Keratinocyte (primary cell): ENCODE measurements around the gene BMP7. TPM values are rescaled to one million over a fixed set of nuclear protein-coding genes. Genes with fewer than 3 reads are reported as not detected.
A peak's percentile ranks its signal among the peaks of the same experiment; 100 is the strongest.

ENCODE experiments used
- DNase-seq: peaks from one replicate; pipeline ENCODE4 v3.0.0-alpha.2; 2011; ENCODE audit warnings: low read depth, missing footprints, low spot score
- FAIRE-seq: peaks from 2 replicates; lab custom pipeline; 2011; peaks lifted over from hg19 to GRCh38; lab: Jason Lieb, UNC
- H2AFZ ChIP-seq: 2 replicates; pipeline ENCODE4 v1.6.0; 2012; ENCODE audit warnings: low read length, control low read depth, inconsistent platforms; ENCODE audit not compliant: control insufficient read depth
- H3K27ac ChIP-seq: 2 replicates; pipeline ENCODE4 v1.5.1; 2011; ENCODE audit warnings: low read length; ENCODE audit not compliant: control insufficient read depth, insufficient read depth
- H3K27me3 ChIP-seq: 3 replicates; pipeline ENCODE4 v1.6.0; 2011; ENCODE audit warnings: low read length; ENCODE audit not compliant: control insufficient read depth, insufficient read depth; ENCODE audit errors: extremely low read depth
- H3K36me3 ChIP-seq, 2 experiments: 2 replicates in 1 of 2; 3 replicates in 1 of 2; pipeline ENCODE4 v1.5.1; 2011; ENCODE audit warnings: low read length in 2 of 2, mild to moderate bottlenecking in 1 of 2; ENCODE audit not compliant: control insufficient read depth in 2 of 2, insufficient read depth in 2 of 2; ENCODE audit errors: extremely low read depth in 1 of 2
- H3K4me1 ChIP-seq: 3 replicates; pipeline ENCODE4 v1.5.1; 2011; ENCODE audit warnings: low read length; ENCODE audit not compliant: control insufficient read depth, insufficient read depth; ENCODE audit errors: extremely low read depth
- H3K4me2 ChIP-seq: 3 replicates; pipeline ENCODE4 v1.6.0; 2011; ENCODE audit warnings: low read depth, low read length; ENCODE audit not compliant: control insufficient read depth, insufficient read depth; ENCODE audit errors: extremely low read depth
- H3K4me3 ChIP-seq, 3 experiments: fragments of 200-600 bp in 1 of 3; sonication (generic) in 1 of 3; 2 replicates in 2 of 3; 3 replicates in 1 of 3; pipeline ENCODE4 v1.5.1; 2011 to 2016; ENCODE audit warnings: low read length in 3 of 3, mild to moderate bottlenecking in 3 of 3, control low read depth in 2 of 3, inconsistent platforms in 1 of 3, low read depth in 1 of 3, mixed read lengths in 1 of 3, mixed run types in 1 of 3, moderate library complexity in 1 of 3; ENCODE audit not compliant: control insufficient read depth in 2 of 3, insufficient read depth in 2 of 3; ENCODE audit errors: extremely low read depth in 1 of 3
- H3K79me2 ChIP-seq: 2 replicates; pipeline ENCODE4 v1.6.0; 2012; ENCODE audit warnings: low read length; ENCODE audit not compliant: control insufficient read depth, insufficient read depth
- H3K9ac ChIP-seq: 3 replicates; pipeline ENCODE4 v1.6.0; 2011; ENCODE audit warnings: low read length; ENCODE audit not compliant: control insufficient read depth, insufficient read depth; ENCODE audit errors: extremely low read depth
- H3K9me1 ChIP-seq: 3 replicates; pipeline ENCODE4 v1.6.0; 2011; ENCODE audit warnings: low read length; ENCODE audit not compliant: control insufficient read depth, insufficient read depth; ENCODE audit errors: extremely low read depth
- H3K9me3 ChIP-seq: 2 replicates; pipeline ENCODE4 v1.5.1; 2012; ENCODE audit warnings: low read depth, low read length; ENCODE audit not compliant: control insufficient read depth
- H4K20me1 ChIP-seq: 3 replicates; pipeline ENCODE4 v1.6.0; 2011; ENCODE audit warnings: low read length; ENCODE audit not compliant: control insufficient read depth, insufficient read depth; ENCODE audit errors: extremely low read depth
- EZH2 ChIP-seq: IDR thresholded peaks from one replicate; pipeline ENCODE4 v1.6.1; 2012; ENCODE audit warnings: inconsistent platforms, mild to moderate bottlenecking, low read length, moderate library complexity
- dilution Hi-C: fragments of 300-500 bp; cut with MboI; formaldehyde crosslinking; loops from one replicate; pipeline ENCODE4 v1.7.0; 2020; ENCODE audit warnings: low sequenced_read_pairs; ENCODE audit not compliant: extremely low pct_ligation_motif_present
- polyA plus RNA-seq, 5 experiments: library from polyadenylated mRNA; depleted of rRNA in 3 of 5; stranded (reverse) in 3 of 5; stranded (forward) in 1 of 5; unstranded in 1 of 5; fragments of >200 nt; gene quantifications; 1 replicate in 1 of 5; 2 replicates in 3 of 5; 3 replicates in 1 of 5; pipeline versions ENCODE4 v1.2.1 to v1.2.3, GENCODE V29; 2011 to 2012; ENCODE audit warnings: missing spikeins in 2 of 5, low read depth in 1 of 5, low replicate concordance in 1 of 5
- TF ChIP-seq, protein P1 (sequence below), 3 experiments: IDR thresholded peaks in 1 of 3; conservative IDR thresholded peaks in 1 of 3; optimal IDR thresholded peaks in 1 of 3; 2 replicates in 2 of 3; 3 replicates in 1 of 3; pipeline versions ENCODE3 to v1.5.1; 2011; ENCODE audit warnings: low read length in 3 of 3, mild to moderate bottlenecking in 3 of 3, moderate library complexity in 2 of 3, control low read depth in 1 of 3, inconsistent platforms in 1 of 3; ENCODE audit not compliant: insufficient read depth in 2 of 3; ENCODE audit errors: extremely low read depth in 1 of 3

Gene BMP7
- polyA plus RNA-seq, 1 donor (not counting 4 experiments of a cell fraction or from before 2014, with no cell fraction given), result 0.29 TPM

DNA sequence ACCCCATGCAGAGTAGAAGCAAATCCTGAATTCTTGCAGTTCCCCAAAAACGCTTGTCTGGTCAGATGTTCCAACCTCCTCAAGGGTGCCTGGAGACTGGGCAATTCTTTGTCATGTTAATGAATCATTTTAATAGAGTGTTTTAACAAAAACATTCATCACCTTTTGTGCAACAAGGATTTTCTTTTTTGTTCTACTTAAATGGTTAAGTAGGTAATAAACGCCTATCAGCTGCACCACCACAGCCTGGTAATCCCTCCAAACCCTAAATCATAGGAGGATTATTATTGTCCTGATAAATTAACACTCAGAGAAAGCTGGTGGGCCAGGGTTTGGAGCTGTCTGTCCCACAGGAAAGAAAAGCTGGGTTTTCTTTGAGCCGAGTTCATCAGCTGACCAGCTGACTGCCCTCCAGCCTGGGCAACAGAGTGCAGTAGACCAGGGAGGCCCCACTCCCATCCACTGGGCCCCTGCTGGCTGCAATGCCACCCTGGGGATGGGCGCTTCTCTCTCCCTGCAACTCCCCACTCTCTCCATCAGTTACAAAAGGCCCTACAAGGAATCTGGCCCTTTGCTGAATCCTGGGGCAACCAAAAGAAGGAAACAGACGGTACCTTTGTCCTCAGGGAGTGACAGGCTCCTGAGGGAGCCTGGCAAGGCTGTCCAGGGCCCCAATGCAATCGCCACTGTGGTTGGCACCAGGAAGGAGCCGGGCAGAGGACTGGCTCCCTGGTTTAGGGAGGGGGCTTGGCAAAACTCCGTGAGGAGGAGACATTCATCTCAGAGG lies 23.1 kb upstream of the BMP7 start:
- Histone ChIP-seq H3K9ac (no peak overlapping the region), H3K4me2 (no peak overlapping the region), H2AFZ (no peak overlapping the region), H3K27ac (no peak overlapping the region), H3K9me1 (no peaks in the 10 kb centered on the region), H3K4me1 (no peaks in the 10 kb centered on the region), H3K79me2 (no peaks in the 10 kb centered on the region), H3K9me3 (no peaks in the 10 kb centered on the region), H3K4me3 (no peak overlapping the region), H3K27me3 (peaks cover 69% of the 10 kb centered on the region), H4K20me1 (no peaks in the 10 kb centered on the region), H3K36me3 (no peaks in the 10 kb centered on the region)
- dilution Hi-C loops, result no loop called here
- no peak for TF ChIP-seq EZH2
- TF ChIP-seq, protein P1, sequence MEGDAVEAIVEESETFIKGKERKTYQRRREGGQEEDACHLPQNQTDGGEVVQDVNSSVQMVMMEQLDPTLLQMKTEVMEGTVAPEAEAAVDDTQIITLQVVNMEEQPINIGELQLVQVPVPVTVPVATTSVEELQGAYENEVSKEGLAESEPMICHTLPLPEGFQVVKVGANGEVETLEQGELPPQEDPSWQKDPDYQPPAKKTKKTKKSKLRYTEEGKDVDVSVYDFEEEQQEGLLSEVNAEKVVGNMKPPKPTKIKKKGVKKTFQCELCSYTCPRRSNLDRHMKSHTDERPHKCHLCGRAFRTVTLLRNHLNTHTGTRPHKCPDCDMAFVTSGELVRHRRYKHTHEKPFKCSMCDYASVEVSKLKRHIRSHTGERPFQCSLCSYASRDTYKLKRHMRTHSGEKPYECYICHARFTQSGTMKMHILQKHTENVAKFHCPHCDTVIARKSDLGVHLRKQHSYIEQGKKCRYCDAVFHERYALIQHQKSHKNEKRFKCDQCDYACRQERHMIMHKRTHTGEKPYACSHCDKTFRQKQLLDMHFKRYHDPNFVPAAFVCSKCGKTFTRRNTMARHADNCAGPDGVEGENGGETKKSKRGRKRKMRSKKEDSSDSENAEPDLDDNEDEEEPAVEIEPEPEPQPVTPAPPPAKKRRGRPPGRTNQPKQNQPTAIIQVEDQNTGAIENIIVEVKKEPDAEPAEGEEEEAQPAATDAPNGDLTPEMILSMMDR (optimal IDR thresholded peaks at IDR 0.05 in 1 of 3, IDR thresholded peaks at IDR 0.05 in 1 of 3, conservative IDR thresholded peaks at IDR 0.05 in 1 of 3; ENCODE audit: extremely low read depth in 1 of 3, insufficient read depth in 2 of 3, low read length in 3 of 3), result no peak
- DNase-seq (no peak), FAIRE-seq (no peak)

DNA sequence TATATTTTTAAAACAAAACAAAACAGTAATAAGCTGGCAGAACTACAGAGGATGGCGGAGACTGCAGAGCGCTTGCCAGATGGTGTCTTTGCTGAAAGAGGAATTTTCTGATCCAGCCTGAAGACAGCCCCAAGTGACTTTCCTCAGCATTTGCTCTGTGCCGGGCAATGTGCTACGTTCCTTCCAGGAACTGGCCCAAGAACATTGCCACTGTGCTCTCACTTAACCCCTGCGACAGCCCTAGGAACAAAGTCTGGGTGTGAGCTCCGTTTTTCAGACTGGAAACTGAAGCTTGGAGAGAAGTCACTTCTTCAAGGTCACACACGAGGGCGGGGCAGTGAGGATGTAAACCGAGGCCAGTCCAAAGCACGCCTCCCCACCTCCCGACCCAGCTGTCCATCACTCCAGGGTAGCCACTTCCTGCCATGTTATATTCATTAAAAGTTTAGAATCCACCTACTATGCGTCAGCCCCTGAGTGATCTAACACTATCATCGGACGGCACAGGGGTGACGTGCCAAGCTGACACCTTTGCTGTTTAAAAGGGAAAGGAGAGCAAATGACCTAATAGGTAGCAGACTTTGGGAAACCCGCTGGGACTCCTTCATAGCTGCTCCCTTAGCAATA lies 22.3 kb upstream of the BMP7 start:
- H3K9ac ChIP-seq, result no peak overlapping the region
- H3K27me3 ChIP-seq, result peaks cover 74% of the 10 kb centered on the region
- no peaks in the 10 kb centered on the region for H3K4me1 ChIP-seq
- H3K4me2 ChIP-seq, result no peak overlapping the region
- DNase-seq (no peak), FAIRE-seq (no peak)
- no peak overlapping the region for H3K27ac ChIP-seq
- H3K36me3 ChIP-seq, result no peaks in the 10 kb centered on the region
- no peaks in the 10 kb centered on the region for H3K9me3 ChIP-seq
- H3K9me1 ChIP-seq, result no peaks in the 10 kb centered on the region
- H3K4me3 ChIP-seq, result no peak overlapping the region
- peak; percentile 53 for TF ChIP-seq EZH2
- TF ChIP-seq, protein P1 (optimal IDR thresholded peaks at IDR 0.05 in 1 of 3, IDR thresholded peaks at IDR 0.05 in 1 of 3, conservative IDR thresholded peaks at IDR 0.05 in 1 of 3; ENCODE audit: extremely low read depth in 1 of 3, insufficient read depth in 2 of 3, low read length in 3 of 3), result no peak
- no peak overlapping the region for H2AFZ ChIP-seq
- no peaks in the 10 kb centered on the region for H3K79me2 ChIP-seq
- H4K20me1 ChIP-seq, result no peaks in the 10 kb centered on the region
- dilution Hi-C loops, result no loop called here
